HEK293 (cell line): ENCODE measurements around the gene NFATC1.

ENCODE experiments used
- CTCF ChIA-PET: fragments of 350-600 bp; formaldehyde crosslinking; extraction: SDS; loops from one replicate; lab custom pipeline; 2021; ENCODE audit warnings: antibody characterized with exemption; lab: Yijun Ruan, JAX
- POLR2A ChIA-PET: fragments of 300-600 bp; formaldehyde crosslinking; extraction: SDS; loops from one replicate; lab custom pipeline; 2020; ENCODE audit warnings: antibody characterized with exemption, inconsistent platforms; lab: Yijun Ruan, JAX
- H3K27ac ChIP-seq: fragments of 200-500 bp; sonication (Bioruptor generic); 2 replicates; pipeline ENCODE4 v1.5.1; 2014; ENCODE audit warnings: low read depth, low read length, control low read depth, inconsistent platforms; ENCODE audit errors: extremely low read depth
- H3K36me3 ChIP-seq, 2 experiments: fragments of 200-500 bp in 1 of 2; sonication (Bioruptor generic) in 1 of 2; 1 replicate in 1 of 2; 2 replicates in 1 of 2; pipeline ENCODE4 v1.5.1; 2014 to 2017; ENCODE audit warnings: inconsistent platforms in 2 of 2, low read length in 2 of 2; ENCODE audit not compliant: control insufficient read depth in 2 of 2, insufficient read depth in 1 of 2
- H3K4me1 ChIP-seq: fragments of 200-500 bp; sonication (Bioruptor generic); 2 replicates; pipeline ENCODE4 v1.5.1; 2014; ENCODE audit warnings: mild to moderate bottlenecking, low read length, inconsistent platforms; ENCODE audit not compliant: control insufficient read depth, insufficient read depth
- H3K4me3 ChIP-seq: 2 replicates; pipeline ENCODE4 v1.5.1; 2011; ENCODE audit warnings: low read depth, mild to moderate bottlenecking, control low read depth, low read length, moderate library complexity
- H3K9me3 ChIP-seq: fragments of 200-500 bp; sonication (Bioruptor generic); 2 replicates; pipeline ENCODE4 v1.5.1; 2014; ENCODE audit warnings: low read depth, low read length, inconsistent platforms; ENCODE audit not compliant: control insufficient read depth, insufficient read depth
- EGR2 ChIP-seq: fragments of 450-650 bp; formaldehyde crosslinking; IDR thresholded peaks from 2 replicates; pipeline ENCODE4 v1.5.1; 2016; ENCODE audit warnings: low read depth, missing biosample characterization, missing genetic modification characterization
- KLF10 ChIP-seq: fragments of 450-650 bp; IDR thresholded peaks from 2 replicates; pipeline ENCODE4 v1.5.1; 2018; ENCODE audit warnings: missing biosample characterization, mild to moderate bottlenecking, missing genetic modification characterization
- KLF9 ChIP-seq: fragments of 450-650 bp; formaldehyde crosslinking; IDR thresholded peaks from 2 replicates; pipeline ENCODE4 v1.5.1; 2016; ENCODE audit warnings: missing biosample characterization, missing genetic modification characterization, low read depth
- OVOL3 ChIP-seq: fragments of 450-650 bp; formaldehyde crosslinking; IDR thresholded peaks from 2 replicates; pipeline ENCODE4 v1.5.1; 2016; ENCODE audit warnings: missing biosample characterization, missing genetic modification characterization
- PRDM2 ChIP-seq: fragments of 450-650 bp; formaldehyde crosslinking; IDR thresholded peaks from 2 replicates; pipeline ENCODE4 v1.5.1; 2016; ENCODE audit warnings: missing biosample characterization, missing genetic modification characterization, borderline replicate concordance
- TRIM28 ChIP-seq: IDR thresholded peaks from 2 replicates; pipeline ENCODE4 v1.6.1; 2011; ENCODE audit warnings: low read length, control low read depth, borderline replicate concordance
- ZBTB20 ChIP-seq: fragments of 450-650 bp; formaldehyde crosslinking; IDR thresholded peaks from 2 replicates; pipeline ENCODE4 v1.5.1; 2016; ENCODE audit warnings: missing biosample characterization, missing genetic modification characterization
- ZNF146 ChIP-seq: fragments of 450-650 bp; formaldehyde crosslinking; IDR thresholded peaks from 2 replicates; pipeline ENCODE4 v1.5.1; 2016; ENCODE audit warnings: missing biosample characterization, missing genetic modification characterization
- ZNF24 ChIP-seq: fragments of 450-650 bp; formaldehyde crosslinking; IDR thresholded peaks from 2 replicates; pipeline ENCODE4 v1.5.1; 2016; ENCODE audit warnings: missing biosample characterization, missing genetic modification characterization
- ZNF292 ChIP-seq: fragments of 450-650 bp; formaldehyde crosslinking; IDR thresholded peaks from 2 replicates; pipeline ENCODE4 v1.5.1; 2016; ENCODE audit warnings: low read depth, missing biosample characterization, missing genetic modification characterization, borderline replicate concordance
- ZNF404 ChIP-seq: fragments of 450-650 bp; formaldehyde crosslinking; IDR thresholded peaks from 2 replicates; pipeline ENCODE4 v1.5.1; 2017; ENCODE audit warnings: missing biosample characterization, missing genetic modification characterization
- ZNF473 ChIP-seq: fragments of 450-650 bp; formaldehyde crosslinking; IDR thresholded peaks from 2 replicates; pipeline ENCODE4 v1.5.1; 2017; ENCODE audit warnings: missing biosample characterization, missing genetic modification characterization
- ZNF658 ChIP-seq: fragments of 450-650 bp; formaldehyde crosslinking; IDR thresholded peaks from 2 replicates; pipeline ENCODE4; 2016; ENCODE audit warnings: missing biosample characterization, missing genetic modification characterization
- ZNF670 ChIP-seq: fragments of 450-650 bp; formaldehyde crosslinking; IDR thresholded peaks from 2 replicates; pipeline ENCODE4 v1.5.1; 2016; ENCODE audit warnings: missing biosample characterization, missing genetic modification characterization, low read depth
- ZNF701 ChIP-seq: fragments of 450-650 bp; formaldehyde crosslinking; IDR thresholded peaks from 2 replicates; pipeline ENCODE4 v1.5.1; 2016; ENCODE audit warnings: missing biosample characterization, missing genetic modification characterization
- ZNF747 ChIP-seq: fragments of 450-650 bp; formaldehyde crosslinking; IDR thresholded peaks from 2 replicates; pipeline ENCODE4 v1.5.1; 2016; ENCODE audit warnings: missing biosample characterization, missing genetic modification characterization
- ZNF843 ChIP-seq: fragments of 450-650 bp; formaldehyde crosslinking; IDR thresholded peaks from 2 replicates; pipeline ENCODE4 v1.5.1; 2016; ENCODE audit warnings: missing biosample characterization, missing genetic modification characterization

The NFATC1 gene

GRCh38 chr18:79491081-79491551 is 95.4 kb downstream of the NFATC1 start (continued):
- TF ChIP-seq ZNF292 (tag by site-specific recombination), result no peak

- Histone ChIP-seq H3K27ac (no peak overlapping the region), H3K9me3 (no peaks in the 10 kb centered on the region), H3K4me3 (no peak overlapping the region), H3K4me1 (no peaks in the 10 kb centered on the region), H3K36me3 (peaks cover 0 to 3% of the 10 kb centered on the region in 2 experiments; a peak in 1 of 3 replicates)
- POLR2A ChIA-PET, result no interaction called here
- CTCF ChIA-PET, result no interaction called here
- TF ChIP-seq ZNF473, result no peak
- no peak for TF ChIP-seq PRDM2 (tag by site-specific recombination)
- no peak for TF ChIP-seq ZNF146 (tag by site-specific recombination)
These were observed 97.6 kb downstream of the NFATC1 start for GRCh38 chr18:79493211-79493800.

GRCh38 chr18:79493801-79494211 is 98.1 kb downstream of the NFATC1 start:
- H3K36me3 ChIP-seq, result no peaks in the 10 kb centered on the region
- POLR2A ChIA-PET, result no interaction called here
- no peaks in the 10 kb centered on the region for H3K9me3 ChIP-seq
- no peaks in the 10 kb centered on the region for H3K4me1 ChIP-seq
- no peak overlapping the region for H3K4me3 ChIP-seq
- no peak overlapping the region for H3K27ac ChIP-seq
- CTCF ChIA-PET, result no interaction called here
- TF ChIP-seq ZNF404, result no peak
- TF ChIP-seq ZNF843, result no peak
- TF ChIP-seq KLF9 (tag by site-specific recombination), result no peak
- TF ChIP-seq ZNF747 (tag by site-specific recombination), result no peak
- no peak for TF ChIP-seq ZNF670 (tag by site-specific recombination)
- TF ChIP-seq EGR2, result no peak
- TF ChIP-seq TRIM28, result no peak
- no peak for TF ChIP-seq ZNF24 (tag by site-specific recombination)
- TF ChIP-seq ZNF658 (tag by site-specific recombination), result no peak
- no peak for TF ChIP-seq ZNF701 (tag by site-specific recombination)
- no peak for TF ChIP-seq ZBTB20 (tag by site-specific recombination)
- no peak for TF ChIP-seq OVOL3 (tag by site-specific recombination)
- no peak for TF ChIP-seq KLF10
- TF ChIP-seq, all 188 proteins: peak for 0
